ENCODE measurements around the gene CRCP.
"Not testable (repeated sequence)": the region's sequence is repeated elsewhere in the genome, so short reads cannot be mapped to it uniquely, and the experiment has no call there.

Gene CRCP

GRCh38 chr7:66108410-66108809 lies 6.2 kb upstream of the CRCP start:
- DNase-seq (ENCODE audit: low read depth): not testable (repeated sequence)

GRCh38 chr7:66110856-66111255 lies 3.8 kb upstream of the CRCP start:
- peak; percentile 97 for DNase-seq (ENCODE audit: low read depth)

- DNase-seq (ENCODE audit: low read depth): not testable (repeated sequence)
These were observed 2.2 kb downstream of the CRCP start for GRCh38 chr7:66116680-66117420.

GRCh38 chr7:66118603-66119002 lies 4.0 kb downstream of the CRCP start:
- no peak for DNase-seq (ENCODE audit: low read depth)

GRCh38 chr7:66119245-66119850 lies 4.7 kb downstream of the CRCP start:
- DNase-seq (ENCODE audit: low read depth): no peak

- no peak for DNase-seq (ENCODE audit: low read depth)
These were observed 8.5 kb downstream of the CRCP start for GRCh38 chr7:66123175-66123528.

- not testable (repeated sequence) for DNase-seq (ENCODE audit: low read depth)
These were observed 9.9 kb downstream of the CRCP start for GRCh38 chr7:66124569-66124861.

- peak; percentile 44 for DNase-seq (ENCODE audit: low read depth)
These were observed 10.5 kb downstream of the CRCP start for GRCh38 chr7:66125052-66125694.

GRCh38 chr7:66125781-66126352 lies 11.2 kb downstream of the CRCP start:
- peak; percentile 39 for DNase-seq (ENCODE audit: low read depth)

- DNase-seq (ENCODE audit: low read depth): not testable (repeated sequence)
These were observed 12.5 kb downstream of the CRCP start for GRCh38 chr7:66127172-66127571.

- DNase-seq (ENCODE audit: low read depth): peak; percentile 68
These were observed 24.5 kb downstream of the CRCP start for GRCh38 chr7:66138994-66139752.

- DNase-seq (ENCODE audit: low read depth): peak; percentile 77
These were observed 26.3 kb downstream of the CRCP start for GRCh38 chr7:66140924-66141323.

- no peak for DNase-seq (ENCODE audit: low read depth)
These were observed 27.7 kb downstream of the CRCP start for GRCh38 chr7:66142334-66142733.

GRCh38 chr7:66142996-66143395 lies 28.3 kb downstream of the CRCP start:
- DNase-seq (ENCODE audit: low read depth): no peak

GRCh38 chr7:66143876-66144332 lies 29.3 kb downstream of the CRCP start:
- DNase-seq (ENCODE audit: low read depth): no peak

- peak; percentile 16 for DNase-seq (ENCODE audit: low read depth)
These were observed 30.9 kb downstream of the CRCP start for GRCh38 chr7:66145400-66146104.

GRCh38 chr7:66146701-66147100 lies 32.1 kb downstream of the CRCP start:
- DNase-seq (ENCODE audit: low read depth): peak; percentile 78

- DNase-seq (ENCODE audit: low read depth): not testable (repeated sequence)
These were observed 33.0 kb downstream of the CRCP start for GRCh38 chr7:66147657-66148056.

- peak; percentile 84 for DNase-seq (ENCODE audit: low read depth)
These were observed 35.8 kb downstream of the CRCP start for GRCh38 chr7:66150471-66150870.

GRCh38 chr7:66152371-66153191 lies 37.9 kb downstream of the CRCP start:
- peak; percentile 90 for DNase-seq (ENCODE audit: low read depth)

- no peak for DNase-seq (ENCODE audit: low read depth)
These were observed 39.0 kb downstream of the CRCP start for GRCh38 chr7:66153691-66154090.
